Left ventricle myocardium inferior (tissue), 1 donor: Measurements from ENCODE around the gene GEMIN4. TPM values are rescaled to one million over a fixed set of nuclear protein-coding genes. Genes with fewer than 3 reads are reported as not detected.
"Not testable (repeated sequence)": the region's sequence is repeated elsewhere in the genome, so short reads cannot be mapped to it uniquely, and the experiment has no call there.

Experiments used
- DNase-seq: peaks from one replicate; pipeline ENCODE4 v3.0.0-alpha.2; 2020
- H3K27ac ChIP-seq: fragments of 200-600 bp; replicated peaks from 2 replicates; pipeline ENCODE4 v1.8.0; 2021
- H3K27me3 ChIP-seq: fragments of 200-600 bp; 2 replicates; pipeline ENCODE4 v1.8.0; 2021; ENCODE audit warnings: low read depth
- H3K36me3 ChIP-seq: fragments of 200-600 bp; 2 replicates; pipeline ENCODE4 v1.8.0; 2021
- H3K4me1 ChIP-seq: fragments of 200-600 bp; 2 replicates; pipeline ENCODE4 v1.8.0; 2021
- H3K4me3 ChIP-seq: fragments of 200-600 bp; 2 replicates; pipeline ENCODE4 v1.8.0; 2021; ENCODE audit warnings: mild to moderate bottlenecking, moderate library complexity
- H3K9me3 ChIP-seq: fragments of 200-600 bp; replicated peaks from 2 replicates; pipeline ENCODE4 v1.8.0; 2021
- CTCF ChIP-seq: fragments of 200-600 bp; IDR thresholded peaks from 2 replicates; pipeline ENCODE4 v1.8.0; 2021; ENCODE audit warnings: antibody characterized with exemption, mild to moderate bottlenecking, borderline replicate concordance
- intact Hi-C: fragments of 100-400 bp; cut with micrococcal nuclease; formaldehyde crosslinking; loops from one replicate; pipeline ENCODE4 v1.11.0; 2022
- total RNA-seq: library from RNA; stranded (reverse); fragmentation: NEBNext Ultra II Directional; extraction: Animal tissue kit (Norgen Biotek cat#: 25700); gene quantifications from one replicate; pipeline ENCODE4 v1.2.1, GENCODE V29; 2021
- donor health status: DM: no; HTN: yes; CAD: no; lungs with severe emphysema.

Gene GEMIN4
- total RNA-seq, 1 donor from 2014 or later = 11.1 TPM

- peaks cover 42% of the 10 kb centered on the region for H3K4me1 ChIP-seq
- no peak for TF ChIP-seq CTCF
- intact Hi-C loops = loop anchor here (5.0 kb wide), 2 partner anchors 292 to 562 kb away; a partner anchor contains a TSS
Measured at GRCh38 chr17:704111-704864, 47.8 kb downstream of the GEMIN4 start.

GRCh38 chr17:703081-703875 lies 48.8 kb downstream of the GEMIN4 start:
- peaks cover 43% of the 10 kb centered on the region for H3K4me1 ChIP-seq
- H3K27ac ChIP-seq = no peak overlapping the region
- peaks cover 28% of the 10 kb centered on the region for H3K36me3 ChIP-seq
- intact Hi-C loops = loop anchor here (5.0 kb wide), 2 partner anchors 291 to 561 kb away; a partner anchor contains a TSS
- TF ChIP-seq CTCF = no peak
- no peaks in the 10 kb centered on the region for H3K9me3 ChIP-seq
- no peak overlapping the region for H3K4me3 ChIP-seq
- DNase-seq = no peak
- no peaks in the 10 kb centered on the region for H3K27me3 ChIP-seq

More at GRCh38 chr17:704111-704864, 47.8 kb downstream of the GEMIN4 start:
- DNase-seq = no peak
- H3K9me3 ChIP-seq = no peaks in the 10 kb centered on the region
- H3K27me3 ChIP-seq = no peaks in the 10 kb centered on the region
- H3K27ac ChIP-seq = no peak overlapping the region
- H3K36me3 ChIP-seq = peaks cover 38% of the 10 kb centered on the region
- H3K4me3 ChIP-seq = no peak overlapping the region

GRCh38 chr17:700504-701094 lies 51.5 kb downstream of the GEMIN4 start:
- H3K36me3 ChIP-seq = peaks cover 39% of the 10 kb centered on the region
- H3K27me3 ChIP-seq = no peaks in the 10 kb centered on the region
- peaks cover 34% of the 10 kb centered on the region for H3K4me1 ChIP-seq
- H3K4me3 ChIP-seq = no peak overlapping the region
- DNase-seq = no peak
- no peak overlapping the region for H3K27ac ChIP-seq
- no peaks in the 10 kb centered on the region for H3K9me3 ChIP-seq
- intact Hi-C loops = loop anchor here (5.0 kb wide), 2 partner anchors 288 to 558 kb away; a partner anchor contains a TSS
- TF ChIP-seq CTCF = peak; percentile 74

GRCh38 chr17:699345-699744 lies 52.7 kb downstream of the GEMIN4 start:
- no peak for DNase-seq
- H3K27me3 ChIP-seq = no peaks in the 10 kb centered on the region
- TF ChIP-seq CTCF = no peak
- H3K4me3 ChIP-seq = no peak overlapping the region
- H3K4me1 ChIP-seq = peaks cover 21% of the 10 kb centered on the region
- H3K27ac ChIP-seq = no peak overlapping the region
- peaks cover 49% of the 10 kb centered on the region for H3K36me3 ChIP-seq
- intact Hi-C loops = no loop called here
- H3K9me3 ChIP-seq = no peaks in the 10 kb centered on the region

GRCh38 chr17:698096-698495 lies 54.0 kb downstream of the GEMIN4 start:
- H3K4me3 ChIP-seq, intact Hi-C loops, DNase-seq, H3K27ac ChIP-seq, H3K9me3 ChIP-seq, H3K27me3 ChIP-seq: not testable (repeated sequence)
- Histone ChIP-seq H3K4me1 (peaks cover 13% of the 10 kb centered on the region), H3K36me3 (peaks cover 61% of the 10 kb centered on the region)
